Suprapubic skin (tissue), 4 donors: ENCODE results near the gene HPSE2.

ENCODE experiments used
- CTCF ChIP-seq, 2 donors: fragments of 200-600 bp in 1 of 2; fragments of 450-650 bp in 1 of 2; sonication (generic) in 1 of 2; IDR thresholded peaks; one replicate each; pipeline ENCODE4 v1.5.1; 2016 to 2019; ENCODE audit warnings: antibody characterized with exemption in 2 of 2, mild to moderate bottlenecking in 1 of 2, moderate library complexity in 1 of 2
- EP300 ChIP-seq: sonication (generic); formaldehyde crosslinking; IDR thresholded peaks from one replicate; pipeline ENCODE4 v1.6.1; 2017; ENCODE audit warnings: antibody characterized with exemption
- POLR2A ChIP-seq, 2 donors: fragments of 450-650 bp; IDR thresholded peaks; one replicate each; pipeline ENCODE4 v1.6.1; 2017; ENCODE audit warnings: antibody characterized with exemption in 2 of 2, mild to moderate bottlenecking in 2 of 2, moderate library complexity in 2 of 2
- POLR2AphosphoS5 ChIP-seq, 3 donors: sonication (generic); formaldehyde crosslinking; IDR thresholded peaks; one replicate each; pipeline ENCODE4 v1.6.1; 2017; ENCODE audit warnings: antibody characterized with exemption in 3 of 3

DNA sequence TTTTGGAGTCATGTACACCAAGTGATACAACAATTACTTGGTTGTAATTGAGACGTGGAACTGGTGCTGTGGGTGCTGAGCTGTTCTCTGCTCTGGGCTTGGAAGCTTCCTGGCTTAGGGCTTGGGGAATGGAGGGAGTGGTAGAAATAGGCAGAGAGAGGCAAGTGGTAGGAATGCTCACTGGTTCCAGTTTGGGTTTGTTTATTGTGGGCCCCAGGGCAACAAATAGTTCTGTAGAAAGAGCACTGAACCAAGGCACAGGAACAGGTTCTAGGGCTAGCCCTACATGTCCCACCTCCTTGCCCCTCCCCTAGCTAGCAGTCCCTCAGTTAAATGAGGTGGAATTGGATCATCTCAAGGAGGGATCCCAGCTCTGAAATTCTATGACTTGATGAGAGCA is 622.2 kb downstream of the HPSE2 start:
- TF ChIP-seq POLR2AphosphoS5 (IDR thresholded peaks at IDR 0.05) (no peak), CTCF (IDR thresholded peaks at IDR 0.05) (no peak), POLR2A (IDR thresholded peaks at IDR 0.05) (no peak), EP300 (no peak)
